Measurements from ENCODE around the gene ETV6. TPM values are rescaled to one million over a fixed set of nuclear protein-coding genes. Genes with fewer than 3 reads are reported as not detected.

ETV6 gene
- polyA plus RNA-seq, 1 donor (not counting 4 experiments of a cell fraction or from before 2014, with no cell fraction given): 5.3 TPM

DNA sequence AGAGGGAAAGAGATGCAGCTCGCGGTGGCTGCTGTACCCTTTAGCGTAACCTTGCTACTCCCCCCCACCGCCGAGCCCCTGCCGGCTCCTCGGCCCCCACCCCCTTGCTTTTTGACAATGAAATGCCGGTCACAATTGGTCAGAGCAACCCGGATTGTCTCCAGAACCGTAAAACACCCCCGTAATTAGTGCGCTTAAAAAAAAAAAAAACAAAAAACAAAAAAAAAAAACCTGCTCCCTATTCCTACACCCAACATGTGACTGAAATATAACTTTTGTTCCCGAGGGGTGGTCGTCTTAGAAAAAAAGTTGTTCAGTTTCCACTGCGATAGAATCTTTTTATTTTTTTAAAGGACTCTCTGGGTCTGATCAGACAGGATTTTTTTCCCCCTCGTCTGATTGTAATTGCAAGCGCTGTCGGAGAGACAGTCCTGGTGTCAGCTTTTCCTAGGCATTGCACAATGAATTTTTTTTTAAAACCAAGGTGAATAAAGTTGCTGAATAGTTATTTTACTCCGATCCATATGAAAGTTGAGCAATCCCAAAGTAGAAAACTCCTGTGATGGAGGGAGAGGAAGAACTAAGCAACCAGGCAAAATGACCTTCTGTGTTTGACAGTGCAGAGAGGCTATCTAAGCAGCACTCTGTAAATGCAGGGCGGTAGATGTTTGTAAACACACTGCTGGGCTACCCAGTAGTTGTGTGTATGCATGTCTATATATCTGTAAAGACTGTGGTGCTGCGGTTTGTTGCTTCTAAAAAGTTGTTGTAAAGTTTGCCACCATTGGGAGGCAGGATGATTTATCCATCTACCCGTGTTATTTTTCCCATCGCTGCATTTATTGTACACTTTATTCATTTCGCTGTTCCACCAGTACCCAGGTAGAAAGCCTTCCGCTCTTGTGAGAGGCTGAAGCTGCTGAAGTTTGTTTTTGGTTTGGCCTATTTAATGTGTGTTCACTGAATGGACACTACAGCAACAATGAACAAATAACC is 1.1 kb downstream of the ETV6 start:
- DNase-seq (ENCODE audit: low read depth, low spot score) (no peak), FAIRE-seq (peak; percentile 20)
- Histone ChIP-seq H3K4me3 (ENCODE audit: control insufficient read depth in 2 of 3, extremely low read depth in 1 of 3, insufficient read depth in 2 of 3, low read depth in 1 of 3, low read length in 3 of 3) (peak overlapping the region; percentile 70 to 91 (median 79)), H2AFZ (ENCODE audit: control insufficient read depth, low read length) (peak overlapping the region; percentile 67), H3K4me2 (ENCODE audit: control insufficient read depth, extremely low read depth, insufficient read depth, low read depth, low read length) (peak overlapping the region; percentile 96), H3K36me3 (ENCODE audit: control insufficient read depth in 2 of 2, extremely low read depth in 1 of 2, insufficient read depth in 2 of 2, low read length in 2 of 2) (no peaks in the 10 kb centered on the region), H3K4me1 (ENCODE audit: control insufficient read depth, extremely low read depth, insufficient read depth, low read length) (peaks cover 15% of the 10 kb centered on the region), H3K27ac (ENCODE audit: control insufficient read depth, insufficient read depth, low read length) (peak overlapping the region; percentile 89), H4K20me1 (ENCODE audit: control insufficient read depth, extremely low read depth, insufficient read depth, low read length) (no peaks in the 10 kb centered on the region), H3K9ac (ENCODE audit: control insufficient read depth, extremely low read depth, insufficient read depth, low read length) (peak overlapping the region; percentile 91), H3K9me1 (ENCODE audit: control insufficient read depth, extremely low read depth, insufficient read depth, low read length) (no peaks in the 10 kb centered on the region), H3K79me2 (ENCODE audit: control insufficient read depth, insufficient read depth, low read length) (peaks cover 53% of the 10 kb centered on the region), H3K9me3 (ENCODE audit: control insufficient read depth, low read depth, low read length) (no peaks in the 10 kb centered on the region), H3K27me3 (ENCODE audit: control insufficient read depth, extremely low read depth, insufficient read depth, low read length) (no peaks in the 10 kb centered on the region)
- dilution Hi-C loops (cut with MboI; ENCODE audit: extremely low pct_ligation_motif_present, low sequenced_read_pairs): no loop called here
- no peak for TF ChIP-seq EZH2 (IDR thresholded peaks at IDR 0.05; ENCODE audit: low read length)
- TF ChIP-seq, protein P1, sequence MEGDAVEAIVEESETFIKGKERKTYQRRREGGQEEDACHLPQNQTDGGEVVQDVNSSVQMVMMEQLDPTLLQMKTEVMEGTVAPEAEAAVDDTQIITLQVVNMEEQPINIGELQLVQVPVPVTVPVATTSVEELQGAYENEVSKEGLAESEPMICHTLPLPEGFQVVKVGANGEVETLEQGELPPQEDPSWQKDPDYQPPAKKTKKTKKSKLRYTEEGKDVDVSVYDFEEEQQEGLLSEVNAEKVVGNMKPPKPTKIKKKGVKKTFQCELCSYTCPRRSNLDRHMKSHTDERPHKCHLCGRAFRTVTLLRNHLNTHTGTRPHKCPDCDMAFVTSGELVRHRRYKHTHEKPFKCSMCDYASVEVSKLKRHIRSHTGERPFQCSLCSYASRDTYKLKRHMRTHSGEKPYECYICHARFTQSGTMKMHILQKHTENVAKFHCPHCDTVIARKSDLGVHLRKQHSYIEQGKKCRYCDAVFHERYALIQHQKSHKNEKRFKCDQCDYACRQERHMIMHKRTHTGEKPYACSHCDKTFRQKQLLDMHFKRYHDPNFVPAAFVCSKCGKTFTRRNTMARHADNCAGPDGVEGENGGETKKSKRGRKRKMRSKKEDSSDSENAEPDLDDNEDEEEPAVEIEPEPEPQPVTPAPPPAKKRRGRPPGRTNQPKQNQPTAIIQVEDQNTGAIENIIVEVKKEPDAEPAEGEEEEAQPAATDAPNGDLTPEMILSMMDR (optimal IDR thresholded peaks at IDR 0.05 in 1 of 3, IDR thresholded peaks at IDR 0.05 in 1 of 3, conservative IDR thresholded peaks at IDR 0.05 in 1 of 3; ENCODE audit: extremely low read depth in 1 of 3, insufficient read depth in 2 of 3, low read length in 3 of 3): peak in 2 of 3 experiments; percentile 6 to 27

DNA sequence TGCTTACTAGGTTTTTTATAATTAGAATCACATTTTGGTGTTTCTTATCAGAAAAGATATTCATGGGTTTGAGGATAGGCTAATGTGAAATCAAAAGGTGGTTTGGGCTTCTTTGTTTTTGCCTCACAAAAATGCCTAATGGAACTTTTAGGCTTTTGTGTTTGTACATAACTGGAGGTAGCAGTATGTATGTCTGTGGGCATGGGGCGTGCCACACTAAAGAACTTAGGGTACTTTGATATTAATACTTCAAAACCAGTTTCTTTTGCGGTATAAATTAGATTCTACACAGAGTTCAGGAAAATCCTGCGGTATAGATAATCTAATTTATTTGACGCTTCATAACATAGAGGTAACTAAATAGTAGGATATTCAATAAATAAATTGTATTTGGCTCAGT is 1.9 kb downstream of the ETV6 start:
- Histone ChIP-seq H3K4me1 (ENCODE audit: control insufficient read depth, extremely low read depth, insufficient read depth, low read length) (peaks cover 19% of the 10 kb centered on the region), H2AFZ (ENCODE audit: control insufficient read depth, low read length) (no peak overlapping the region), H3K4me2 (ENCODE audit: control insufficient read depth, extremely low read depth, insufficient read depth, low read depth, low read length) (peak overlapping the region; percentile 96), H3K36me3 (ENCODE audit: control insufficient read depth in 2 of 2, extremely low read depth in 1 of 2, insufficient read depth in 2 of 2, low read length in 2 of 2) (no peaks in the 10 kb centered on the region), H3K9me1 (ENCODE audit: control insufficient read depth, extremely low read depth, insufficient read depth, low read length) (no peaks in the 10 kb centered on the region), H3K27me3 (ENCODE audit: control insufficient read depth, extremely low read depth, insufficient read depth, low read length) (no peaks in the 10 kb centered on the region), H3K9me3 (ENCODE audit: control insufficient read depth, low read depth, low read length) (no peaks in the 10 kb centered on the region), H3K4me3 (ENCODE audit: control insufficient read depth in 2 of 3, extremely low read depth in 1 of 3, insufficient read depth in 2 of 3, low read depth in 1 of 3, low read length in 3 of 3) (peak overlapping the region; percentile 70 to 91 (median 79)), H3K27ac (ENCODE audit: control insufficient read depth, insufficient read depth, low read length) (peak overlapping the region; percentile 89), H3K9ac (ENCODE audit: control insufficient read depth, extremely low read depth, insufficient read depth, low read length) (peak overlapping the region; percentile 91), H3K79me2 (ENCODE audit: control insufficient read depth, insufficient read depth, low read length) (peaks cover 61% of the 10 kb centered on the region), H4K20me1 (ENCODE audit: control insufficient read depth, extremely low read depth, insufficient read depth, low read length) (no peaks in the 10 kb centered on the region)
- no peak for FAIRE-seq
- TF ChIP-seq, protein P1 (optimal IDR thresholded peaks at IDR 0.05 in 1 of 3, IDR thresholded peaks at IDR 0.05 in 1 of 3, conservative IDR thresholded peaks at IDR 0.05 in 1 of 3; ENCODE audit: extremely low read depth in 1 of 3, insufficient read depth in 2 of 3, low read length in 3 of 3): no peak
- DNase-seq (ENCODE audit: low read depth, low spot score): no peak
- dilution Hi-C loops (cut with MboI; ENCODE audit: extremely low pct_ligation_motif_present, low sequenced_read_pairs): no loop called here
